ENCODE results near the gene AXIN1. TPM values are rescaled to one million over a fixed set of nuclear protein-coding genes. Genes with fewer than 3 reads are reported as not detected.

The AXIN1 gene
- total and polyA plus RNA-seq, 2 of the 8 experiments (the other 6 are each of a cell fraction or from before 2014, with no cell fraction given), result 12.5 to 41.9 TPM

GRCh38 chr16:255183-255582 is 97.3 kb downstream of the AXIN1 start:
- Histone ChIP-seq H3K9ac (replicated peaks in 1 of 4; ENCODE audit: extremely low read depth in 1 of 4, low read depth in 3 of 4, low read length in 3 of 4) (no peak overlapping the region), H3K23ac (ENCODE audit: insufficient read length) (no peak overlapping the region), H3K79me1 (ENCODE audit: low read depth, low read length) (no peaks in the 10 kb centered on the region; the same call in none of the 2 replicates), H3K36me3 (ENCODE audit: control insufficient read depth in 2 of 4, insufficient read depth in 4 of 4, low read length in 3 of 4) (peaks cover 2 to 19% (median 3%) of the 10 kb centered on the region in 4 experiments; a peak in 5 of 8 replicates), H2BK5ac (ENCODE audit: low read depth, low read length) (no peak overlapping the region), H3K56ac (replicated peaks; ENCODE audit: insufficient read length, low read depth, low read length) (no peak overlapping the region), H4K8ac (ENCODE audit: extremely low read depth, insufficient read depth, low read length) (no peak overlapping the region), H3K4me2 (ENCODE audit: insufficient read depth in 1 of 2, low read depth in 2 of 2, low read length in 2 of 2) (no peak overlapping the region), H4K91ac (replicated peaks; ENCODE audit: insufficient read length, low read length) (no peak overlapping the region), H3K9me3 (ENCODE audit: insufficient read depth in 2 of 2, low read depth in 1 of 2, low read length in 1 of 2) (no peaks in the 10 kb centered on the region), H3K18ac (ENCODE audit: extremely low read depth, low read length) (no peak overlapping the region), H2BK15ac (ENCODE audit: low read length) (no peak overlapping the region), H3K4me1 (replicated peaks in 1 of 4; ENCODE audit: control insufficient read depth in 3 of 4, insufficient read depth in 4 of 4, low read length in 3 of 4) (no peaks in the 10 kb centered on the region), H3K27ac (ENCODE audit: low read depth, low read length) (no peak overlapping the region), H2BK120ac (replicated peaks; ENCODE audit: low read depth, low read length) (no peak overlapping the region), H2AFZ (ENCODE audit: low read length) (no peak overlapping the region), H3K14ac (ENCODE audit: insufficient read length) (no peak overlapping the region), H4K5ac (ENCODE audit: insufficient read length, low read depth, low read length) (no peak overlapping the region), H3K4me3 (ENCODE audit: extremely low read depth in 1 of 4, insufficient read depth in 2 of 4, low read depth in 3 of 4, low read length in 4 of 4) (no peak overlapping the region), H3K23me2 (ENCODE audit: low read depth, low read length) (no peaks in the 10 kb centered on the region), H2AK5ac (ENCODE audit: low read depth, low read length) (no peak overlapping the region), H3K4ac (replicated peaks; ENCODE audit: insufficient read length, low read depth, low read length) (no peak overlapping the region), H3K79me2 (ENCODE audit: control insufficient read depth in 1 of 2, insufficient read depth in 2 of 2, low read length in 2 of 2) (no peaks in the 10 kb centered on the region), H4K20me1 (replicated peaks in 1 of 2; ENCODE audit: control insufficient read depth in 1 of 2, insufficient read depth in 2 of 2, low read length in 2 of 2) (peaks cover under 1 to 3% of the 10 kb centered on the region in 2 experiments), H2BK12ac (ENCODE audit: low read depth, low read length) (no peak overlapping the region), H2BK20ac (ENCODE audit: low read length) (no peak overlapping the region), H3K27me3 (replicated peaks in 1 of 4; ENCODE audit: control insufficient read depth in 3 of 4, extremely low read depth in 1 of 4, insufficient read depth in 3 of 4, low read length in 3 of 4) (no peaks in the 10 kb centered on the region)
- FAIRE-seq, result no peak
- ChIA-PET CTCF (ENCODE audit: partially characterized antibody) (interaction anchor here (0.9 to 1.4 kb wide), 5 partner anchors 11 to 232 kb away, joined by 3 to 4 read pairs (median 3); no protein-coding TSS in a partner anchor), POLR2A (ENCODE audit: partially characterized antibody) (interaction anchor here (0.6 to 2.3 kb wide), 3 partner anchors 15 to 81 kb away, joined by 3 to 6 read pairs (median 5); partner anchors contain the start of gene LUC7L)
- WGBS, 2 experiments (ENCODE audit: extremely low coverage in 1 of 2, insufficient coverage in 1 of 2, insufficient read length in 1 of 2, insufficient replicate concordance in 2 of 2, low coverage in 1 of 2, low lambda C conversion rate in 2 of 2, missing lambda C conversion rate in 1 of 2), result 87% methylated on average over 6 of the region's 6 CpGs; no CpG with 5 or more reads in 1 of the 2 experiments
- no peak for DNase-seq (ENCODE audit: low read depth in 1 of 2, low spot score in 2 of 2)
- TF ChIP-seq EP300 (IDR thresholded peaks at IDR 0.05; ENCODE audit: borderline replicate concordance in 1 of 2, low read depth in 2 of 2, low read length in 2 of 2), result no peak
- no peak for TF ChIP-seq EGR1 (IDR thresholded peaks at IDR 0.05; ENCODE audit: borderline replicate concordance, low read depth, low read length)
- TF ChIP-seq CREB1 (IDR thresholded peaks at IDR 0.05), result no peak
- TF ChIP-seq JUN (IDR thresholded peaks at IDR 0.05; ENCODE audit: low read depth, low read length), result no peak
- TF ChIP-seq POLR2AphosphoS5 (IDR thresholded peaks at IDR 0.05; ENCODE audit: low read depth, low read length), result no peak
- TF ChIP-seq FOSL1 (IDR thresholded peaks at IDR 0.05; ENCODE audit: insufficient read depth, low read depth, low read length), result no peak
- TF ChIP-seq ASH2L (IDR thresholded peaks at IDR 0.05; ENCODE audit: low read length), result no peak
- TF ChIP-seq CHD1 (IDR thresholded peaks at IDR 0.05; ENCODE audit: low read depth, low read length), result no peak
- TF ChIP-seq HDAC6 (IDR thresholded peaks at IDR 0.05; ENCODE audit: low read depth, low read length), result no peak
- TF ChIP-seq CBX5 (IDR thresholded peaks at IDR 0.05; ENCODE audit: low read depth, low read length), result no peak
- no peak for TF ChIP-seq BACH1 (IDR thresholded peaks at IDR 0.05; ENCODE audit: low read length)
- no peak for TF ChIP-seq NANOG (IDR thresholded peaks at IDR 0.05; ENCODE audit: insufficient read depth, low read depth, low read length, poor library complexity, severe bottlenecking)
- no peak for TF ChIP-seq BCL11A (IDR thresholded peaks at IDR 0.05; ENCODE audit: low read depth in 2 of 2, low read length in 2 of 2)
- TF ChIP-seq ZNF274 (IDR thresholded peaks at IDR 0.05; ENCODE audit: borderline replicate concordance, extremely low read depth, low read length), result no peak
- TF ChIP-seq MAFK (IDR thresholded peaks at IDR 0.05; ENCODE audit: low read depth, low read length), result no peak
